ENCODE data around the gene IFNA1.

Gene IFNA1

GRCh38 chr9:21481470-21482056 is 41.3 kb downstream of the IFNA1 start:
- no peak overlapping the region for H3K27ac ChIP-seq
- CTCF ChIA-PET, result no interaction called here
- POLR2A ChIA-PET (ENCODE audit: low non-redundant PET), result no interaction called here
- TF ChIP-seq, protein P1, sequence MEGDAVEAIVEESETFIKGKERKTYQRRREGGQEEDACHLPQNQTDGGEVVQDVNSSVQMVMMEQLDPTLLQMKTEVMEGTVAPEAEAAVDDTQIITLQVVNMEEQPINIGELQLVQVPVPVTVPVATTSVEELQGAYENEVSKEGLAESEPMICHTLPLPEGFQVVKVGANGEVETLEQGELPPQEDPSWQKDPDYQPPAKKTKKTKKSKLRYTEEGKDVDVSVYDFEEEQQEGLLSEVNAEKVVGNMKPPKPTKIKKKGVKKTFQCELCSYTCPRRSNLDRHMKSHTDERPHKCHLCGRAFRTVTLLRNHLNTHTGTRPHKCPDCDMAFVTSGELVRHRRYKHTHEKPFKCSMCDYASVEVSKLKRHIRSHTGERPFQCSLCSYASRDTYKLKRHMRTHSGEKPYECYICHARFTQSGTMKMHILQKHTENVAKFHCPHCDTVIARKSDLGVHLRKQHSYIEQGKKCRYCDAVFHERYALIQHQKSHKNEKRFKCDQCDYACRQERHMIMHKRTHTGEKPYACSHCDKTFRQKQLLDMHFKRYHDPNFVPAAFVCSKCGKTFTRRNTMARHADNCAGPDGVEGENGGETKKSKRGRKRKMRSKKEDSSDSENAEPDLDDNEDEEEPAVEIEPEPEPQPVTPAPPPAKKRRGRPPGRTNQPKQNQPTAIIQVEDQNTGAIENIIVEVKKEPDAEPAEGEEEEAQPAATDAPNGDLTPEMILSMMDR (conservative IDR thresholded peaks at IDR 0.05; ENCODE audit: low read depth), result no peak
- no peak for DNase-seq (ENCODE audit: low spot score)

- H3K27ac ChIP-seq, result no peak within 1 kb of the TSS
These were observed 42.0 kb downstream of the IFNA1 start, which contains the start of gene IFNE for GRCh38 chr9:21482213-21482612. TSS of gene IFNE (minus strand) at chr9:21482313. CDS start at chr9:21481694, 619 bp downstream.

More at GRCh38 chr9:21482213-21482612, 42.0 kb downstream of the IFNA1 start, which contains the start of gene IFNE:
- TF ChIP-seq, protein P1 (conservative IDR thresholded peaks at IDR 0.05; ENCODE audit: low read depth), result 0 out of 2 replicates have a peak, but pooled peaks have one; percentile 9
- ChIA-PET CTCF (no interaction called here), POLR2A (ENCODE audit: low non-redundant PET) (no interaction called here)
- no peak for DNase-seq (ENCODE audit: low spot score)

Measured in RWPE1 (cell line).